Measurements from ENCODE around the gene CDH4. TPM values are rescaled to one million over a fixed set of nuclear protein-coding genes. Genes with fewer than 3 reads are reported as not detected.

The CDH4 gene
- total and polyA plus RNA-seq, 2 of the 8 experiments (the other 6 are each of a cell fraction or from before 2014, with no cell fraction given), result 4.3 to 7.9 TPM

- no peak for TF ChIP-seq PHF8 (conservative IDR thresholded peaks at IDR 0.05; ENCODE audit: low read depth, low read length)
- no peak for TF ChIP-seq SRF (IDR thresholded peaks at IDR 0.05; ENCODE audit: low read depth, low read length)
- no peak for TF ChIP-seq KDM4A (IDR thresholded peaks at IDR 0.05; ENCODE audit: low read depth, low read length, severe bottlenecking)
These were observed 251.0 kb downstream of the CDH4 start (continued) for GRCh38 chr20:61503106-61503505.

Data from H1 (cell line).